Astrocyte (in vitro differentiated cells and primary cell): ENCODE data around the gene CSNK1D.

ENCODE experiments used
- EZH2 ChIP-seq: IDR thresholded peaks from 2 replicates; pipeline ENCODE4 v1.6.1; 2012; ENCODE audit warnings: mild to moderate bottlenecking, low read length, inconsistent platforms; ENCODE audit not compliant: insufficient read depth
- TF ChIP-seq, protein P1 (sequence below): IDR thresholded peaks from 2 replicates; pipeline ENCODE4 v1.5.1; 2011; ENCODE audit warnings: low read depth, mild to moderate bottlenecking, inconsistent platforms, low read length, moderate library complexity; ENCODE audit not compliant: insufficient read depth

DNA sequence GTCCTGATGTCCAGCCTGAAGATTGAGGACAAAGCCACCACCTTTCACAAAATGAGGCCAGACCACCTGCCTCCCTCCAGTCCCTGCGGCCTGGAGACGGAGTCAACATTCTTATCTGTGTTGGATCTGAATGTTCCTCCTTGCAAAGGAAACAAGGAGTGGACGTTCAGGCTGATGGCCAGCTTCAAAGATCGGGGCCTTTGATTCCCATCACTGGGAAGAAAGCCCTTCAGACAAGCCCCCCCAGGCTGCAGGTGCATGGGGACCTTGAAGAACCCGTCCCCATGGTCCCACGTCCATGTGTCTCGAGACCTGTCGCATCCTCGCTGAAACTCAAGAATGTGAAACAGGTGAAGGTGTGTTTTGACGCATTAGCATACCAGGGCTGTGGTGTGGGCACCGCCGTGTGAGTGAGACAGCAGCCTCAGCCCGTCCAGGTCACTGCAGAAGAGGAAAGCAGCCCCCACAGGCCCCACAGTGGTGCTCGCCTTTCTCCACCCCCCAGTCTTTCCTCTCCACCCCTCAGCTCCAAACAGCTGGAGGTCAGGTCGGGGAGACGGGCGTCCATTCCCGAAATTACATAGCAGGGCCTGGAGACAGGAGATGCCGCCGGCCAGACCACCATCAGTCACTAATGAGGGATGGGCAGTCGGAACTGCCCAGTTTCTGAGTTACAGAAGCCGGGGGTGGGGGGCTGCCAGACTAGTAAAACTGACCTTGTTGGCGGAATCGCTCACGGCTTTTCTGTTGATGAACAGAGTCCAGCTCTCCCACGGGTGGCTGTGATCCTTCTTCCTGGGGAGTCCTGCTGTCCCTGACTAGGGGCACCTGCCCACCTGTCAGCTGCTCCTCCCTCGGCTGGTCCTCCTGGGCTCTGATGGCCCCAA is 877 bp upstream of the CSNK1D start:
- TF ChIP-seq, protein P1, sequence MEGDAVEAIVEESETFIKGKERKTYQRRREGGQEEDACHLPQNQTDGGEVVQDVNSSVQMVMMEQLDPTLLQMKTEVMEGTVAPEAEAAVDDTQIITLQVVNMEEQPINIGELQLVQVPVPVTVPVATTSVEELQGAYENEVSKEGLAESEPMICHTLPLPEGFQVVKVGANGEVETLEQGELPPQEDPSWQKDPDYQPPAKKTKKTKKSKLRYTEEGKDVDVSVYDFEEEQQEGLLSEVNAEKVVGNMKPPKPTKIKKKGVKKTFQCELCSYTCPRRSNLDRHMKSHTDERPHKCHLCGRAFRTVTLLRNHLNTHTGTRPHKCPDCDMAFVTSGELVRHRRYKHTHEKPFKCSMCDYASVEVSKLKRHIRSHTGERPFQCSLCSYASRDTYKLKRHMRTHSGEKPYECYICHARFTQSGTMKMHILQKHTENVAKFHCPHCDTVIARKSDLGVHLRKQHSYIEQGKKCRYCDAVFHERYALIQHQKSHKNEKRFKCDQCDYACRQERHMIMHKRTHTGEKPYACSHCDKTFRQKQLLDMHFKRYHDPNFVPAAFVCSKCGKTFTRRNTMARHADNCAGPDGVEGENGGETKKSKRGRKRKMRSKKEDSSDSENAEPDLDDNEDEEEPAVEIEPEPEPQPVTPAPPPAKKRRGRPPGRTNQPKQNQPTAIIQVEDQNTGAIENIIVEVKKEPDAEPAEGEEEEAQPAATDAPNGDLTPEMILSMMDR: no peak
- TF ChIP-seq EZH2: no peak
